ENCODE results near the gene PIGP.

PIGP gene

GRCh38 chr21:37047079-37047478 is 25.8 kb downstream of the PIGP start:
- Histone ChIP-seq H3K4me1 (ENCODE audit: control insufficient read depth, low read length) (peaks cover 8% of the 10 kb centered on the region), H3K27ac (ENCODE audit: low read depth, low read length) (no peak overlapping the region), H3K36me3 (ENCODE audit: control insufficient read depth, low read length) (no peaks in the 10 kb centered on the region), H3K79me2 (ENCODE audit: control insufficient read depth, low read length) (no peaks in the 10 kb centered on the region), H3F3A (ENCODE audit: control insufficient read depth, insufficient read depth) (no peaks in the 10 kb centered on the region), H3K9me2 (replicated peaks; ENCODE audit: control insufficient read depth, low read length) (no peaks in the 10 kb centered on the region), H3K4me2 (ENCODE audit: low read length) (no peak overlapping the region), H3K27me3 (ENCODE audit: control insufficient read depth, low read length) (no peaks in the 10 kb centered on the region; the same call in 1 of the 2 replicates), H3K9me3 (ENCODE audit: control insufficient read depth, insufficient read depth, low read length) (no peaks in the 10 kb centered on the region), H3K4me3 (ENCODE audit: low read length) (no peak overlapping the region), H4K20me1 (ENCODE audit: control insufficient read depth, insufficient read depth, low read depth, low read length) (no peaks in the 10 kb centered on the region)
- TF ChIP-seq, protein P1, sequence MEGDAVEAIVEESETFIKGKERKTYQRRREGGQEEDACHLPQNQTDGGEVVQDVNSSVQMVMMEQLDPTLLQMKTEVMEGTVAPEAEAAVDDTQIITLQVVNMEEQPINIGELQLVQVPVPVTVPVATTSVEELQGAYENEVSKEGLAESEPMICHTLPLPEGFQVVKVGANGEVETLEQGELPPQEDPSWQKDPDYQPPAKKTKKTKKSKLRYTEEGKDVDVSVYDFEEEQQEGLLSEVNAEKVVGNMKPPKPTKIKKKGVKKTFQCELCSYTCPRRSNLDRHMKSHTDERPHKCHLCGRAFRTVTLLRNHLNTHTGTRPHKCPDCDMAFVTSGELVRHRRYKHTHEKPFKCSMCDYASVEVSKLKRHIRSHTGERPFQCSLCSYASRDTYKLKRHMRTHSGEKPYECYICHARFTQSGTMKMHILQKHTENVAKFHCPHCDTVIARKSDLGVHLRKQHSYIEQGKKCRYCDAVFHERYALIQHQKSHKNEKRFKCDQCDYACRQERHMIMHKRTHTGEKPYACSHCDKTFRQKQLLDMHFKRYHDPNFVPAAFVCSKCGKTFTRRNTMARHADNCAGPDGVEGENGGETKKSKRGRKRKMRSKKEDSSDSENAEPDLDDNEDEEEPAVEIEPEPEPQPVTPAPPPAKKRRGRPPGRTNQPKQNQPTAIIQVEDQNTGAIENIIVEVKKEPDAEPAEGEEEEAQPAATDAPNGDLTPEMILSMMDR (IDR thresholded peaks at IDR 0.05; ENCODE audit: low read depth, low read length, poor library complexity, severe bottlenecking), result no peak
- TF ChIP-seq EZH2phosphoT487 (IDR thresholded peaks at IDR 0.05; ENCODE audit: borderline replicate concordance, low read length), result no peak

DNA sequence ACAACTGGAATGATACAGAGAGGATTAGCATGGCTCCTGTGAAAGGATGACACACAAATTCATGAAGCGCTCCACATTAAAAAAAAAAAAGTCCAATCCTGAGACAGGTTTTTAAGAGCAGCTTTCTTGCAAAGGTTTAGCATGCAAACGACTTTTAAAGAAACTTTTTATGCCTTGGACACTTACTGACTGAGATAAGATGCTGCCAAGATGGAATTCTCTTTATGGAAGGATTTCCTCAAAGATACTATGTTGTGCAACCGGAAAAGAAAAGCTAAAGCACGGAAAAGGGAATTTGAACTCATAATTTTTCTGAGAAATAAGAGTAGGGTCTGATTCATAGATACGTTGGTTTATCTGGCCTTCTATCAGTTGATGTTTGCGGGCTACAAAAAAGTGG is 27.3 kb downstream of the PIGP start:
- Histone ChIP-seq H3K27ac (ENCODE audit: low read depth, low read length) (no peak overlapping the region), H3K4me3 (ENCODE audit: low read length) (no peak overlapping the region), H3K79me2 (ENCODE audit: control insufficient read depth, low read length) (no peaks in the 10 kb centered on the region), H3K27me3 (ENCODE audit: control insufficient read depth, low read length) (no peaks in the 10 kb centered on the region; the same call in 1 of the 2 replicates), H4K20me1 (ENCODE audit: control insufficient read depth, insufficient read depth, low read depth, low read length) (no peaks in the 10 kb centered on the region), H3K36me3 (ENCODE audit: control insufficient read depth, low read length) (no peaks in the 10 kb centered on the region), H3K9me3 (ENCODE audit: control insufficient read depth, insufficient read depth, low read length) (no peaks in the 10 kb centered on the region), H3F3A (ENCODE audit: control insufficient read depth, insufficient read depth) (no peaks in the 10 kb centered on the region), H3K4me2 (ENCODE audit: low read length) (no peak overlapping the region), H3K4me1 (ENCODE audit: control insufficient read depth, low read length) (peaks cover 8% of the 10 kb centered on the region), H3K9me2 (replicated peaks; ENCODE audit: control insufficient read depth, low read length) (no peaks in the 10 kb centered on the region)
- TF ChIP-seq EZH2phosphoT487 (IDR thresholded peaks at IDR 0.05; ENCODE audit: borderline replicate concordance, low read length), result no peak
- TF ChIP-seq, protein P1 (IDR thresholded peaks at IDR 0.05; ENCODE audit: low read depth, low read length, poor library complexity, severe bottlenecking), result no peak

- Histone ChIP-seq H3K4me1 (ENCODE audit: control insufficient read depth, low read length) (peaks cover 8% of the 10 kb centered on the region), H3K4me3 (ENCODE audit: low read length) (no peak overlapping the region), H3K36me3 (ENCODE audit: control insufficient read depth, low read length) (no peaks in the 10 kb centered on the region), H3K27ac (ENCODE audit: low read depth, low read length) (no peak overlapping the region), H3K9me3 (ENCODE audit: control insufficient read depth, insufficient read depth, low read length) (no peaks in the 10 kb centered on the region), H3K4me2 (ENCODE audit: low read length) (no peak overlapping the region), H3K9me2 (replicated peaks; ENCODE audit: control insufficient read depth, low read length) (no peaks in the 10 kb centered on the region), H3F3A (ENCODE audit: control insufficient read depth, insufficient read depth) (no peaks in the 10 kb centered on the region), H3K79me2 (ENCODE audit: control insufficient read depth, low read length) (no peaks in the 10 kb centered on the region), H4K20me1 (ENCODE audit: control insufficient read depth, insufficient read depth, low read depth, low read length) (no peaks in the 10 kb centered on the region), H3K27me3 (ENCODE audit: control insufficient read depth, low read length) (no peaks in the 10 kb centered on the region; the same call in 1 of the 2 replicates)
- TF ChIP-seq EZH2phosphoT487 (IDR thresholded peaks at IDR 0.05; ENCODE audit: borderline replicate concordance, low read length), result no peak
- TF ChIP-seq, protein P1 (IDR thresholded peaks at IDR 0.05; ENCODE audit: low read depth, low read length, poor library complexity, severe bottlenecking), result no peak
Observed at GRCh38 chr21:37045149-37045548, 27.7 kb downstream of the PIGP start.
